ENCODE results near the gene IFI44L. TPM values are rescaled to one million over a fixed set of nuclear protein-coding genes. Genes with fewer than 3 reads are reported as not detected.

Gene IFI44L
- polyA plus RNA-seq, 1 of the 3 experiments (the other 2 are of a cell fraction), result 1.1 TPM

GRCh38 chr1:78633209-78633608 is 13.0 kb downstream of the IFI44L start:
- Histone ChIP-seq H3K79me2 (ENCODE audit: insufficient read depth) (no peaks in the 10 kb centered on the region), H3K36me3 (replicated peaks in 1 of 2; ENCODE audit: control insufficient read depth in 1 of 2, insufficient read depth in 2 of 2, low read length in 1 of 2) (no peaks in the 10 kb centered on the region), H3K27ac (ENCODE audit: low read depth in 2 of 2, low read length in 1 of 2) (no peak overlapping the region), H3F3A (replicated peaks; ENCODE audit: insufficient read depth) (no peaks in the 10 kb centered on the region), H3K4me2 (no peak overlapping the region), H2AFZ (ENCODE audit: low read depth) (no peak overlapping the region), H3K9me2 (no peaks in the 10 kb centered on the region), H3K27me3 (ENCODE audit: insufficient read depth) (no peaks in the 10 kb centered on the region), H3K4me3 (ENCODE audit: low read depth in 2 of 2, low read length in 1 of 2) (no peak overlapping the region), H3K4me1 (ENCODE audit: control insufficient read depth in 1 of 2, insufficient read depth in 2 of 2, low read depth in 1 of 2, low read length in 1 of 2) (no peaks in the 10 kb centered on the region; a peak in 1 of 4 replicates), H3K9ac (no peak overlapping the region), H4K20me1 (ENCODE audit: insufficient read depth) (no peaks in the 10 kb centered on the region), H3K9me3 (no peaks in the 10 kb centered on the region)
- TF ChIP-seq USF2 (IDR thresholded peaks at IDR 0.05; ENCODE audit: borderline replicate concordance, low read depth, low read length), result no peak
- TF ChIP-seq RXRA (IDR thresholded peaks at IDR 0.05; ENCODE audit: borderline replicate concordance, low read depth), result no peak
- TF ChIP-seq RAD21 (IDR thresholded peaks at IDR 0.05; ENCODE audit: low read length), result no peak
- no peak for TF ChIP-seq FOXJ3 (CRISPR knock-in tag; IDR thresholded peaks at IDR 0.05)
- no peak for TF ChIP-seq YY1 (IDR thresholded peaks at IDR 0.05; ENCODE audit: low read depth)
- TF ChIP-seq EP300 (IDR thresholded peaks at IDR 0.05; ENCODE audit: borderline replicate concordance in 1 of 2, low read depth in 1 of 2, low read length in 1 of 2), result no peak
- TF ChIP-seq TEAD4 (IDR thresholded peaks at IDR 0.05; ENCODE audit: borderline replicate concordance, insufficient read depth), result no peak
- no peak for TF ChIP-seq NRF1 (IDR thresholded peaks at IDR 0.05; ENCODE audit: low read depth, low read length)
- no peak for TF ChIP-seq RFX5 (IDR thresholded peaks at IDR 0.05; ENCODE audit: low read length)
- TF ChIP-seq EZH2phosphoT487 (IDR thresholded peaks at IDR 0.05; ENCODE audit: borderline replicate concordance, low read depth), result no peak
- no peak for TF ChIP-seq USF1 (IDR thresholded peaks at IDR 0.05; ENCODE audit: borderline replicate concordance, low read depth)
- no peak for TF ChIP-seq MAX (IDR thresholded peaks at IDR 0.05; ENCODE audit: low read depth)
- no peak for TF ChIP-seq FOSL2 (IDR thresholded peaks at IDR 0.05; ENCODE audit: borderline replicate concordance, low read depth)
- no peak for TF ChIP-seq REST (IDR thresholded peaks at IDR 0.05; ENCODE audit: low read depth, low read length)
- no peak for TF ChIP-seq NFIC (IDR thresholded peaks at IDR 0.05; ENCODE audit: borderline replicate concordance)
- TF ChIP-seq JUND (IDR thresholded peaks at IDR 0.05), result no peak
- ChIA-PET CTCF (interaction anchor here (0.6 to 1.0 kb wide), 2 partner anchors 40 to 493 kb away, joined by 3 read pairs; no protein-coding TSS in a partner anchor), POLR2A (no interaction called here)
- DNase-seq, result no peak
- WGBS (ENCODE audit: low lambda C conversion rate), result 100% methylated on average over 1 of the region's 4 CpGs

Measured in SK-N-SH (cell line).